ENCODE data around the gene ALDH3B1.
A peak's percentile ranks its signal among the peaks of the same experiment; 100 is the strongest.
"Not testable (repeated sequence)": the region's sequence is repeated elsewhere in the genome, so short reads cannot be mapped to it uniquely, and the experiment has no call there.

ALDH3B1 gene

DNA sequence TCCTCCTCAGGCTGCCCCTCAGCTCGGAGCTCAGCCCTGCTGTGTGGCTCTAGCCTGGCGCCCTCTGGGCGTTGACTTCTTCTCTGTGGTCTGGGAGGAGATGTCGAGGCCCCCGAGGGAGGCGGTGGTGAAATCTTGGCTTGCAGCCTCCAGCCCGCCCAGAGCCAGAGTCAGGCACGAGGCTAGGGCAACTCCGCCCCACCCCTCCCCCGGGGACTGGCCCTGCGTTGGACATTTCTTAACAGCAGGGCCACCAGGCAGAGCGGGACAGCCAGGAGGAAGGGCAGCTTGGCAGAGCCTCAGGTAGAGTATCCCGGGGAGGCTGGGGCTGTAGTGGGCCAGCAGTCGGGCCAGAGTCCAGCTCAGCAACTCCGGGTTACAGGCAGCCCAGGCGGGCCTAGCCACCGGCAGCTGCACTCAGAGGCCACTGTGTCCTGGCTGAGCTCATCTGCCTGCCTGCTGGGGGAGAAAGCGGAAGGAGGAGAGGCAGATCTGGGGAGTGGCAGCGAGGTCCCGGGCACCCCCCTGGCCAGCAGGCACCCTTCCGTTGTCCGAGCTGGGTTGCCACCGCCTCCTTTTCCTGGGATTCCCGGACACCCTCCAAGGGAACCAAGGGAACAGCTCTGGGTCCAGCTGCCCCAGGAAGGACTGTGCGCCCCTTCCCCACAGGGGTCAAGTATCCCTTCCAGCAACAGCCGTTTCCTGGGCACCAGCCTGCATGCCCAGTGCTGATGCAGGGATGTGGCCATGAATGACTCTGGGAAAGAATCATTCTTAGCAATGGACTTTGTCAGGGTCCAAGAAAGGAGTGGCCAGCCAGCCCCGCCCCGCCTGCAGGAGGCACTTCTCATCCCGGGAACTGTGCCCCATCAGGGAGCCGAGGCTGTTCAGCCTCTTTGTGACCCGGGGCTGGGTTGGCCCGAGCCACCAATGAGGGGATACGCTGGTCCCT, at the start of gene ALDH3B1:
TSS of gene ALDH3B1 (plus strand) at position 238 of the 952 bp plus-strand sequence. CDS start 4,971 bp downstream, outside the sequence.
- no peak for DNase-seq (ENCODE audit: low read depth in 2 of 2)

DNA sequence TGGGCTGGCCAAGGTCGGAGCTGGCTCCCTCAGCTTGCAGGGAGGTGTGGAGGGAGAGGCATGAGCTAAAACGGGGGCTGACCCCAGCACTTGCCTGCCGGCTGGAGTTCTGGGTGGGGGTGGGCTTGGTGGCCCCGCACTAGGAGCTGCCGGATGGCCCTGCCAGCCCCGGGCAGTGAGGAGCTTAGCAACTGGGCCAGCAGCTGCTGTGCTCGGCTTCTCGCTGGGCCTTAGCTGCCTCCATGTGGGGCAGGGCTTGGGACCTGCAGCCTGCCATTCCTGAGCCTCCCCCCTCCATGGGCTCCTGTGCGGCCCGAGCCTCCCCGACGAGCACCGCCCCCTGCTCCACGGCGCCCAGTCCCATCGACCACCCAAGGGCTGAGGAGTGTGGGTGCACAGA, 46.9 kb upstream of the ALDH3B1 start:
- not testable (repeated sequence) for DNase-seq (ENCODE audit: low read depth in 2 of 2)

DNA sequence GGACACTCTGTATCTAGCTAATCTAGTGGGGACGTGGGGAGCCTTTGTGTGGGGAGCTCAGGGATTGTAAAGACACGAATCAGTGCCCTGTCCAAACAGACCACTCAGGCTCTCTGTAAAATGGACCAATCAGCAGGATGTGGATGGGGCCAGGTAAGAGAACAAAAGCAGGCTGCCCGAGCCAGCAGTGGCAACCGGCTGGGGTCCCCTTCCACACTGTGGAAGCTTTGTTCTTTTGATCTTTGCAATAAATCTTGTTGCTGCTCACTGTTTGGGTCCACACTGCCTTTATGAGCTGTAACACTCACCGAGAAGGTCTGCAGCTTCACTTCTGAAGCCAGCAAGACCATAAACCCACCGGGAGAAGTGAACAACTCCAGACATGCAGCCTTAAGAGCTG, 46.2 kb upstream of the ALDH3B1 start:
- DNase-seq (ENCODE audit: low read depth in 2 of 2), result not testable (repeated sequence)

DNA sequence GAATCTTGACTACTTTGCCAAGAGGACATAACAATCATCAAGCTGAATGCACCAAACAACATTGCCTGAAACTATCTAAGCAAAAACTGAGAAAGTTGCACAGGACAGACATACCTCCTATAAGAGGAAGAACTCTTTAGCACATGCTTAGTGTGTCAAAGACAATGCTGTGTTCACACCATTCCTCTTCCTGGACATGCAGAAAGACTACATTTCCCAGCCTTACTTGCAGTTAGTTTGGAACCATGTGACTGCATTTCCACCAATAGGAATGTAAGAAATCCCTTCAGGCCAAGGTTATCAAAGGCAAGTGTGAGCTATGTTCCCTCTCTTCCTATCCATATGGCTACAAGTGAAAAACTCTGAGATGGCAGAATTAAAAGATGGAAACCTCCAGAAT, 45.4 kb upstream of the ALDH3B1 start:
- DNase-seq (ENCODE audit: low read depth in 2 of 2), result not testable (repeated sequence)

DNA sequence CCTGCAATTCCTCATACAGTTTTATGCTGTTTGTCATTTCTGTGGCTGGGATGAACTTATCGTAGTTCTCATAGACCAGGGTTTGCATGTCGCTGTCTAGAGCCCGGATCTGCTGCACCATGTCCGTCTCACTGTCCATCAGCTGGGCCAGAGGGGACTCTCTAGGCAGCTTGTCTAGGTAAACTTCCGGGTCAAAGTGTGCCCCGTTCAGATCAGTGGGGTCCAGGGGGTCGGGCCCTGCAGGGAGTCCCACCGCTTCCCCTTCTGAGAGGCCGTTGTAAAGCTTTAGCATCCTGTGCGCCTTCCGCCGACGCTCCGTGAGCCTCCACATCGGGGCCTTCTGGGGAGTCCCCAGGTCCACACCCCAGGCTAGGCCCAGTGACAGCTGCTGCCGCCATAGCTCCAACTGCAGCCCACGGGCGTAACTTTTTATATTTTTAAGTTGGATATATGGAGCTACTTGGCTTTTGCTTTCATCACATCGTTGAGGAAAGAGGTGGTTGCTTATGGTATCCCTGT, 44.2 kb upstream of the ALDH3B1 start:
- DNase-seq (ENCODE audit: low read depth in 2 of 2), result not testable (repeated sequence)

- not testable (repeated sequence) for DNase-seq (ENCODE audit: low read depth in 2 of 2)
These were observed 35.4 kb upstream of the ALDH3B1 start for GRCh38 chr11:67974746-67975145.

DNA sequence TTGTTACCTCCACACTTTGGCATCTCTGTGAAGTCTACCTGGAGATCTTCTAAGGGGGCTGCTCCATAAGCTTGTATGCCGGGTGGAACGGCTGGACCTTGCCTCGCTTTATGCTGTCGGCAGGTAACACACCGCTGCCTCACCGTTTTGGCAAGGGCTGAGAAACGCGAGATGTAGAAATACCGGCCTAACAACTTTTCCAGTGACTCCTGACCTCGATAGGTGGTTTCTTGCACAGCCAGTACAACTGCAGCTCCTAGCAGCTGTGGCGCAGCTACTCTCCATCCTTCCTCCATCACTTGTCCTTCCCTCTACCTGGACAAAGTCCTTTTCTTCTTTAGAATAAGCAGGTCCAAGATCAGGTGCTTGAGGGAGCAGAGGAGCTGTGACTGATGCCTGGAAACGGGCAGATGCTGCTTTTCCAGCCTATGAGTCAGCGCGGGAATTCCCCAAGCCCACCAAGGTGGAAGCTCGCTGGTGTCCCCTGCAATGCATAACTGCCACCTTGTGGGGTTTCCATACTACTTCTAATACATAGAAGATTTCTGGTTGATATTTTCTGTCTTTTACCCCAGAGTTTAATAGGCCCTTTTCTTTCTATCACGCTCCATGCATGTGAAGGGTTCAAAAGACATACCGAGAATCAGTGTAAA, 31.2 kb upstream of the ALDH3B1 start:
- DNase-seq (ENCODE audit: low read depth in 2 of 2), result not testable (repeated sequence)

DNA sequence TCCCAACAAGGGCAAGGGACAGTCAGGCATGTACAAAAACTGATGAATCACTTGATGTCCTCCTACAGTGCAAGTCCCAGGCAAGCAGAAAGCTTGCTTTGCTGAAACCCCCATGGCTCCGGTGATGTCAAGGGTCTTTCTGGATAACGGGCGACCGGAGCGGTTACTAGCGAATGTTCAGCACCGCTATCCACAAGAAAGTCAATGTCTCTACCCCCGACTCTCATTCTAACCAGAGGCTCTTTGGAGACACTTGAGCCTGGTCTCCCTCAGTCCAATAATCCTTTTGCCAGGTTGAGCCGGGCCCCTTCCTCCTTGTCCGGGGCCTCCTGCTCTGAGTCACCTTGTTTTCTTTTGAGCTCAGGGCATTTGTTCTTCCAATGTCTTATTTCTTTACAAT, 28.9 kb upstream of the ALDH3B1 start:
- not testable (repeated sequence) for DNase-seq (ENCODE audit: low read depth in 2 of 2)

- DNase-seq (ENCODE audit: low read depth in 2 of 2), result not testable (repeated sequence)
These were observed 27.8 kb upstream of the ALDH3B1 start for GRCh38 chr11:67982255-67982857.

GRCh38 chr11:67983951-67984350, 26.2 kb upstream of the ALDH3B1 start:
- no peak for DNase-seq (ENCODE audit: low read depth in 2 of 2)

- DNase-seq (ENCODE audit: low read depth in 2 of 2), result not testable (repeated sequence)
These were observed 24.8 kb upstream of the ALDH3B1 start for GRCh38 chr11:67985302-67985701.

GRCh38 chr11:67990546-67991346, 19.4 kb upstream of the ALDH3B1 start:
- DNase-seq (ENCODE audit: low read depth in 2 of 2), result not testable (repeated sequence)

DNA sequence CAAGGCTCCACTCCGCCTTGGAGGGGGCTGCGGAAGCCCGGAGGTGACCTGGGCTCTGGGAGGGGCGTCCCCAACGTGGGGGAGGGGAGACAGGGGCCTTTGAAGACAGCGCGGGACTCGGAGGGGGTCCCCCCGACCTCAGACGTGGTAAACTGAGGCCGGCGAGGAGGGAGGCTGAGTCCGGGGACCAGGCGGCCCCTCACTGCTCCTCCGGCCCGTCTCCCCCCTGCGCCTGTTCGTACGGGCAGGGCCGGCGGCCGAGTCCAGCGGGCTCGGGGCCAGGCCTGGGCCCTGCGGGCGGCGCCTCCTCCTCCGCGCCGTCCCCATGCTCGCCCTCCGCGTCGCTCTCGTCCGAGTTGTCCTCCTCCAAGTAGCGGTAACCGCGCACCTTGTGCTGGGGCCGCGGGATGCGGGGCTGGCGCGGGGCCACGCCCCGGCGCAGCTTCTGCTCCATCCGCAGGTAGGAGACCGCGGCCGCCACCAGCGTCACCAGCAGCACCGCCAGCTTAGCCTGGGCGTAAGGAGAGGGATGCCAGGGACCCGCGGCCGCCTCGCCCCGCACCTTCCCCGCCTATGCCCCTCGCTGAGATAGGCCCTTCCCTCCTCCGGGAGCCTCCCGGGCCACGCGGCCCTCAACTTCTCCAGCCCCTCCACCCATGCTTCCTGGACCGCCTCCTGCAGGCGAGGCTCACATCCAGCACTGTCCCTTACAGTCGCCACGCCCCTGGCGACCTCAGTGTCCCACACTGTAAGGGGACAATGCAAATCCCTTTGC, 18.6 kb upstream of the ALDH3B1 start:
- not testable (repeated sequence) for DNase-seq (ENCODE audit: low read depth in 2 of 2)

DNA sequence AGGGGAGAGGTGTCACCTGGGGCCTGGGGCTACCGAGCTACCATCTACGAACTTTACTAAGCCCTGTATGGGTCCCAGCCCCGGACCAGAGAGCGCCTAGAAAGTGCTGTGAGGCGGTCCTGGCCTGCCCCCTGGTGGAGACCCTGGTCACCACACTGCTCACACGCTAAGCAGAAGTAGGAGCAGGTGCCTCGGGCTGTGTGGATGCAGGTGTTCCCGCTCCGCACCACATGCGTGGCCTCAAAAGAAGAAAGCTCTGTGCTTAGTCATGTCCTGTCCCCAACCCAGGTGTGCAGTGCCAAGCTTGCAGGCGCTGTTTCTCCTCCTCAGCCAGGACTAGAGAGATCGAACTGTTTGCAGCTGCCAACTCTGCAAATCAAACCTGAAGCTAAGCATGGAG, 16.3 kb upstream of the ALDH3B1 start:
- peak in 1 of 2 donors; percentile 25 for DNase-seq (ENCODE audit: low read depth in 2 of 2)

GRCh38 chr11:67994387-67994786, 15.7 kb upstream of the ALDH3B1 start:
- not testable (repeated sequence) for DNase-seq (ENCODE audit: low read depth in 2 of 2)

DNA sequence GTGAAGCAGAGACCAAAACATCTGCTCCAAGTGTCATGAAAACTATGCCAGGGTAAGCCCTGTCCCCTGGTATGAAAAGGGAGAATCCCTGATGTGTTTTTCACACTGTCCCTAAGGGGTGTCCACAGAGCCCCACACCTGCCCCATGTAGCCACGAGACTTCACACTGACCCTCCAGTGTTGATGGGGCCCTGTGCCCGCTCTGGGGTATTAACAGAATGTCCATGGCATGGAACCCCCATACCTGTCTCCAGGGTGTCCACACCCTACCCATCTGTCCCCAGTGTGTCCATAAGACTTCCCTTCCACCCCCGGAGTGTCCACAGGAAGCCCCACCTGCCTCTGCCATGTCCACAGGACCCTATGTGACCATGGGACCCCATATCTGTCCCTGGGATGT, 15.0 kb upstream of the ALDH3B1 start:
- DNase-seq (ENCODE audit: low read depth in 2 of 2), result not testable (repeated sequence)

DNA sequence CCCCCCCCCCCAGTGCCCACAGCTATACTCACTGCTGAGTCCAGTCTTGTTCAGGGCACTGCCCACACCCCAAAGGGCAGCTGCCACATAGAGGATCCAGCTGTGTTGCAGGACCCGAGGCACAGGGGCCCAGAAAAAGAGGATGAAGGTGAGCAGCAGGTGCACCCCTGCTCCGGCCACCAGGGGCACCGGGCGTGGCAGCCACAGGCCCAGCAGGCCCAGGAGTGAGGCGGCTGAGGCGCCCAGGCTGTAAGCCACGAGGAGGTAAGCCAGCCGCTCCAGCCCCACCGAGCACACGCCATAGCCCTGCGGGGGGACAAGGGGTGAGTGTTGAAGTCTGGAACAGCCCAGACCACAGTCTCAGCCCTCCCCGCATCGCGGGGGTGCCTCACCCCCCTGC, 14.5 kb upstream of the ALDH3B1 start:
- DNase-seq (ENCODE audit: low read depth in 2 of 2), result not testable (repeated sequence)

DNA sequence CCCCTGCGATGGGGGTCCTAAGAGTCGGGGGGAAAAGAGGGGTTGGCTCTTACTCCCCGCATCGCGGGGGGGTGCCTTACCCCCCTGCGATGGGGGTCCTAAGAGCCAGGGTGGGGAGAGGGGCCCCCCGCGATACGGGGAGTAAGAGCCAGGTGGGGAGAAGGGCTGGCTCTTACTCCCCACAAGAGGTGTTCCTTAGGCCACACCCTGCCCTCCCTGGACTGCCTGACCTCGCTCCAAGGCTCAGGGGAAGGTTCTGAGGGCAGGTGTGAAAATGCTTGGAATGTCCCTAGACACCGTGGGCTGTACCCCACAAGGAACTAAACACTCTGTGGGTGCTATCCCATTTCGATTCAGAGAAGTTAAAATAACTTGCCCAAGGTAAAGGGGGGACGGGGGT, 14.1 kb upstream of the ALDH3B1 start:
- DNase-seq (ENCODE audit: low read depth in 2 of 2), result no peak

- DNase-seq (ENCODE audit: low read depth in 2 of 2), result peak in 1 of 2 donors; percentile 49
These were observed 13.3 kb upstream of the ALDH3B1 start for GRCh38 chr11:67996622-67997474.
